PC-9 (cell line): ENCODE results near the gene HMHB1.

Experiments
- EZH2 ChIP-seq: fragments of 200-600 bp; sonication (generic); IDR thresholded peaks from 2 replicates; pipeline ENCODE4 v1.8.0; 2017; ENCODE audit warnings: antibody characterized with exemption, low read depth
- TF ChIP-seq, protein P1 (sequence below): fragments of 200-600 bp; sonication (generic); conservative IDR thresholded peaks from 2 replicates; pipeline ENCODE4 v1.6.1; 2017; ENCODE audit warnings: mixed run types, antibody characterized with exemption, mild to moderate bottlenecking, moderate library complexity

GRCh38 chr5:143807401-143807800, 4.6 kb upstream of the HMHB1 start:
- TF ChIP-seq, protein P1, sequence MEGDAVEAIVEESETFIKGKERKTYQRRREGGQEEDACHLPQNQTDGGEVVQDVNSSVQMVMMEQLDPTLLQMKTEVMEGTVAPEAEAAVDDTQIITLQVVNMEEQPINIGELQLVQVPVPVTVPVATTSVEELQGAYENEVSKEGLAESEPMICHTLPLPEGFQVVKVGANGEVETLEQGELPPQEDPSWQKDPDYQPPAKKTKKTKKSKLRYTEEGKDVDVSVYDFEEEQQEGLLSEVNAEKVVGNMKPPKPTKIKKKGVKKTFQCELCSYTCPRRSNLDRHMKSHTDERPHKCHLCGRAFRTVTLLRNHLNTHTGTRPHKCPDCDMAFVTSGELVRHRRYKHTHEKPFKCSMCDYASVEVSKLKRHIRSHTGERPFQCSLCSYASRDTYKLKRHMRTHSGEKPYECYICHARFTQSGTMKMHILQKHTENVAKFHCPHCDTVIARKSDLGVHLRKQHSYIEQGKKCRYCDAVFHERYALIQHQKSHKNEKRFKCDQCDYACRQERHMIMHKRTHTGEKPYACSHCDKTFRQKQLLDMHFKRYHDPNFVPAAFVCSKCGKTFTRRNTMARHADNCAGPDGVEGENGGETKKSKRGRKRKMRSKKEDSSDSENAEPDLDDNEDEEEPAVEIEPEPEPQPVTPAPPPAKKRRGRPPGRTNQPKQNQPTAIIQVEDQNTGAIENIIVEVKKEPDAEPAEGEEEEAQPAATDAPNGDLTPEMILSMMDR = no peak
- TF ChIP-seq EZH2 = no peak
